Measurements from ENCODE around the gene CPA4. TPM values are rescaled to one million over a fixed set of nuclear protein-coding genes. Genes with fewer than 3 reads are reported as not detected.

The CPA4 gene
- total RNA-seq, 1 donor from 2014 or later: not detected

- intact Hi-C loops (cut with DNase I): no loop called here
- Histone ChIP-seq H3K27me3 (no peaks in the 10 kb centered on the region), H3K9me3 (no peaks in the 10 kb centered on the region), H3K4me3 (no peak overlapping the region), H3K4me1 (no peaks in the 10 kb centered on the region), H3K36me3 (no peaks in the 10 kb centered on the region), H3K27ac (no peak overlapping the region)
- TF ChIP-seq CTCF (IDR thresholded peaks at IDR 0.05): no peak
- DNase-seq (no peak), ATAC-seq (no peak)
These were observed 1.4 kb downstream of the CPA4 start for GRCh38 chr7:130294314-130294713.

- Histone ChIP-seq H3K4me3 (no peak overlapping the region), H3K36me3 (no peaks in the 10 kb centered on the region), H3K9me3 (no peaks in the 10 kb centered on the region), H3K27ac (no peak overlapping the region), H3K27me3 (no peaks in the 10 kb centered on the region), H3K4me1 (no peaks in the 10 kb centered on the region)
- TF ChIP-seq CTCF (IDR thresholded peaks at IDR 0.05): no peak
- intact Hi-C loops (cut with DNase I): no loop called here
- ATAC-seq: no peak
- no peak for DNase-seq
These were observed 3.4 kb downstream of the CPA4 start for GRCh38 chr7:130296221-130296951.

- Histone ChIP-seq H3K4me1 (no peaks in the 10 kb centered on the region), H3K9me3 (no peaks in the 10 kb centered on the region), H3K27ac (no peak overlapping the region), H3K27me3 (no peaks in the 10 kb centered on the region), H3K4me3 (no peak overlapping the region), H3K36me3 (no peaks in the 10 kb centered on the region)
- intact Hi-C loops (cut with DNase I): no loop called here
- ATAC-seq: no peak
- no peak for DNase-seq
- no peak for TF ChIP-seq CTCF (IDR thresholded peaks at IDR 0.05)
These were observed 4.9 kb downstream of the CPA4 start for GRCh38 chr7:130297628-130298543.

- H3K9me3 ChIP-seq: no peaks in the 10 kb centered on the region
- no peak for ATAC-seq
- H3K36me3 ChIP-seq: no peaks in the 10 kb centered on the region
- H3K4me3 ChIP-seq: no peak overlapping the region
- no peak for TF ChIP-seq CTCF (IDR thresholded peaks at IDR 0.05)
- H3K27me3 ChIP-seq: no peaks in the 10 kb centered on the region
- DNase-seq: no peak
- intact Hi-C loops (cut with DNase I): no loop called here
- no peak overlapping the region for H3K27ac ChIP-seq
- H3K4me1 ChIP-seq: no peaks in the 10 kb centered on the region
These were observed 5.8 kb downstream of the CPA4 start for GRCh38 chr7:130298544-130299326.

GRCh38 chr7:130299866-130300265 lies 6.9 kb downstream of the CPA4 start:
- no peak for DNase-seq
- no peaks in the 10 kb centered on the region for H3K9me3 ChIP-seq
- H3K36me3 ChIP-seq: no peaks in the 10 kb centered on the region
- TF ChIP-seq CTCF (IDR thresholded peaks at IDR 0.05): no peak
- no peaks in the 10 kb centered on the region for H3K4me1 ChIP-seq
- intact Hi-C loops (cut with DNase I): no loop called here
- no peak overlapping the region for H3K4me3 ChIP-seq
- ATAC-seq: no peak
- H3K27me3 ChIP-seq: no peaks in the 10 kb centered on the region
- no peak overlapping the region for H3K27ac ChIP-seq
